ENCODE results near the gene RRAGC. TPM values are rescaled to one million over a fixed set of nuclear protein-coding genes. Genes with fewer than 3 reads are reported as not detected.

RRAGC gene
- polyA plus RNA-seq, 2 of the 4 experiments (the other 2 are of a cell fraction), result 10.9 to 18.0 TPM

- H3K4me1 ChIP-seq, result no peaks in the 10 kb centered on the region
- no peak overlapping the region; the same call in 2 of the 3 replicates for H3K4me3 ChIP-seq
- H3K9me3 ChIP-seq, result no peaks in the 10 kb centered on the region; the same call in 2 of the 3 replicates
- POLR2A ChIA-PET, result no interaction called here
- 67% methylated on average over 21 of the region's 45 CpGs for WGBS (ENCODE audit: missing lambda C conversion rate)
- peak overlapping the region; percentile 98 for H3K4me2 ChIP-seq
- CTCF ChIA-PET, result interaction anchor here (0.9 to 3.1 kb wide), 3 partner anchors 8 to 492 kb away, joined by 3 to 13 read pairs (median 3); no protein-coding TSS in a partner anchor
- FAIRE-seq (no peak), DNase-seq (ENCODE audit: low read depth in 1 of 2, low spot score in 1 of 2) (no peak), ATAC-seq (peak in 1 of 2 experiments; percentile 20; a peak in 2 of 6 replicates)
- TF ChIP-seq EHMT2 (IDR thresholded peaks at IDR 0.05; ENCODE audit: low read depth), result no peak
- TF ChIP-seq FOSB (CRISPR knock-in tag; IDR thresholded peaks at IDR 0.05), result no peak
- TF ChIP-seq REST (IDR thresholded peaks at IDR 0.05), result no peak
- no peak overlapping the region for H3K27ac ChIP-seq
Observed at GRCh38 chr1:38817267-38818174, 42.1 kb downstream of the RRAGC start.

- ATAC-seq (no peak), DNase-seq (ENCODE audit: low read depth in 1 of 2, low spot score in 1 of 2) (no peak), FAIRE-seq (no peak)
- TF ChIP-seq ZSCAN20 (CRISPR knock-in tag; IDR thresholded peaks at IDR 0.05), result no peak
- TF ChIP-seq CBX8 (IDR thresholded peaks at IDR 0.05), result no peak
- TF ChIP-seq TP53 (CRISPR knock-in tag; IDR thresholded peaks at IDR 0.05), result no peak
- no peak for TF ChIP-seq RARB (CRISPR knock-in tag; IDR thresholded peaks at IDR 0.05)
- TF ChIP-seq CTCF (IDR thresholded peaks at IDR 0.05), result no peak
- no peak for TF ChIP-seq BCL3 (IDR thresholded peaks at IDR 0.05)
- no peak for TF ChIP-seq CBX2 (IDR thresholded peaks at IDR 0.05; ENCODE audit: borderline replicate concordance, low read depth)
- Histone ChIP-seq H3K4me1 (no peaks in the 10 kb centered on the region), H3K9me3 (no peaks in the 10 kb centered on the region; the same call in 2 of the 3 replicates), H3K4me2 (no peak overlapping the region), H3K4me3 (no peak overlapping the region), H3K27ac (no peak overlapping the region)
- CTCF ChIA-PET, result no interaction called here
- POLR2A ChIA-PET, result no interaction called here
- WGBS (ENCODE audit: missing lambda C conversion rate), result 61% methylated on average over 32 of the region's 36 CpGs
Observed at GRCh38 chr1:38815903-38816627, 43.5 kb downstream of the RRAGC start.

- Histone ChIP-seq H3K4me1 (no peaks in the 10 kb centered on the region), H3K4me2 (no peak overlapping the region), H3K9me3 (no peaks in the 10 kb centered on the region; the same call in 2 of the 3 replicates), H3K27ac (no peak overlapping the region), H3K4me3 (no peak overlapping the region)
- ATAC-seq, result no peak
- WGBS (ENCODE audit: missing lambda C conversion rate), result 3% methylated on average over 1 of the region's 1 CpG
- DNase-seq (ENCODE audit: low read depth in 1 of 2, low spot score in 1 of 2), result no peak
- FAIRE-seq, result no peak
- ChIA-PET CTCF (no interaction called here), POLR2A (interaction anchor here (0.5 kb wide), 1 partner anchor 774 kb away, joined by 3 read pairs; no protein-coding TSS in a partner anchor)
- no peak for TF ChIP-seq NPAS2 (CRISPR knock-in tag; IDR thresholded peaks at IDR 0.05; ENCODE audit: borderline replicate concordance)
- TF ChIP-seq MAZ (IDR thresholded peaks at IDR 0.05; ENCODE audit: borderline replicate concordance, low read depth, low read length), result no peak
- TF ChIP-seq FOSL2 (IDR thresholded peaks at IDR 0.05), result no peak
- TF ChIP-seq FOSL2 (CRISPR knock-in tag; IDR thresholded peaks at IDR 0.05), result no peak
- no peak for TF ChIP-seq ZNF302 (CRISPR knock-in tag; IDR thresholded peaks at IDR 0.05)
- no peak for TF ChIP-seq KDM1A (IDR thresholded peaks at IDR 0.05; ENCODE audit: low read depth)
- no peak for TF ChIP-seq EHMT2 (IDR thresholded peaks at IDR 0.05; ENCODE audit: low read depth)
- no peak for TF ChIP-seq POLR2AphosphoS2 (conservative IDR thresholded peaks at IDR 0.05; ENCODE audit: low read length)
- TF ChIP-seq SREBF2 (IDR thresholded peaks at IDR 0.05), result no peak
- TF ChIP-seq USF2 (IDR thresholded peaks at IDR 0.05), result no peak
- no peak for TF ChIP-seq ZFP36 (IDR thresholded peaks at IDR 0.05; ENCODE audit: borderline replicate concordance, partially characterized antibody)
- no peak for TF ChIP-seq RAD21 (conservative IDR thresholded peaks at IDR 0.05 in 1 of 2, IDR thresholded peaks at IDR 0.05 in 1 of 2)
- TF ChIP-seq CEBPB (IDR thresholded peaks at IDR 0.05), result no peak
Observed at GRCh38 chr1:38814984-38815464, 44.5 kb downstream of the RRAGC start.

Data from A549 (cell line).